IPS-18a (cell line): ENCODE measurements around the gene CPVL.

Source experiments
- H3K27ac ChIP-seq: one replicate; pipeline ENCODE4 v1.5.1; 2013; ENCODE audit warnings: low read length
- H3K27me3 ChIP-seq: one replicate; pipeline ENCODE4 v1.6.1; 2013; ENCODE audit warnings: mild to moderate bottlenecking, low read length; ENCODE audit not compliant: control insufficient read depth, insufficient read depth
- H3K36me3 ChIP-seq: one replicate; pipeline ENCODE4 v1.6.1; 2013; ENCODE audit warnings: low read depth, low read length; ENCODE audit not compliant: control insufficient read depth
- H3K4me1 ChIP-seq: one replicate; pipeline ENCODE4 v1.6.1; 2013; ENCODE audit warnings: low read depth, low read length; ENCODE audit not compliant: control insufficient read depth
- H3K4me3 ChIP-seq: one replicate; pipeline ENCODE4 v1.5.1; 2013; ENCODE audit warnings: low read length
- H3K9ac ChIP-seq: one replicate; pipeline ENCODE4 v1.6.1; 2013; ENCODE audit warnings: mild to moderate bottlenecking, low read length, moderate library complexity
- H3K9me3 ChIP-seq: one replicate; pipeline ENCODE4 v1.6.1; 2013; ENCODE audit warnings: low read depth, low read length; ENCODE audit not compliant: control insufficient read depth

The CPVL gene

DNA sequence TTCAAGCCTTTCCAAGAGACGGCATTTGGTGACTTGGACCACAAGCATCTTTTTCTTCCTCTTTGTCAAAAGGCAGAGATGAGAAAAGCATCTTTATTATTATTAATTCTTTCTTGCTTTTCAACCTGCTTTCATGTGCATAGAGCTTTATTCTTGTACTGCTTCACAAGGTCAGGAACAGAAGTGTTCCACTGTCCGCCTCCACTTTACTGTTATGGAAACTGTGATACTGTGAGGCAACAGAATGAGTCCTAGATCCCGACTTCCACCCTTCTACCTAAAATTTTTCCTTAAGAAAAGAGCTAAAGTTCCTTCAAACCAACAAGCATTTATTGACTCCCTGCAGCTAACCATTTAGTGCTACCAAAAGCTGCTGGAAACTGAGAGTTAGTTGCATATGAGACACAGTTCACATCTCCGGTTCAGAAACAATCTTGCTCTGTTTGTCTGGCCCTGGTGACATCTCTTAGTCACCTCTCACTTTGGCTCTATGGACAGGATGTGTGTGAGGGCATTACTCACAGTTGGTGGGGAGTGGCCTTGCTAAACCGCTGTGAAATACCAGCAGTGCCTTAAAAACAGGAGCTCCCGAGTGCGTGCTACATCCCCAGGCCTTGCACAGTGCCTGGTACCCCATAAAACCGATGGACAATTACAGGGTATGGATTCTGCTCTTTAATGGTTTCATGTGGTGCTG is 111.1 kb downstream of the CPVL start:
- Histone ChIP-seq H3K4me1 (peaks cover 10% of the 10 kb centered on the region), H3K27me3 (no peaks in the 10 kb centered on the region), H3K9me3 (no peaks in the 10 kb centered on the region), H3K27ac (no peak overlapping the region), H3K4me3 (no peak overlapping the region), H3K9ac (no peak overlapping the region), H3K36me3 (no peaks in the 10 kb centered on the region)

DNA sequence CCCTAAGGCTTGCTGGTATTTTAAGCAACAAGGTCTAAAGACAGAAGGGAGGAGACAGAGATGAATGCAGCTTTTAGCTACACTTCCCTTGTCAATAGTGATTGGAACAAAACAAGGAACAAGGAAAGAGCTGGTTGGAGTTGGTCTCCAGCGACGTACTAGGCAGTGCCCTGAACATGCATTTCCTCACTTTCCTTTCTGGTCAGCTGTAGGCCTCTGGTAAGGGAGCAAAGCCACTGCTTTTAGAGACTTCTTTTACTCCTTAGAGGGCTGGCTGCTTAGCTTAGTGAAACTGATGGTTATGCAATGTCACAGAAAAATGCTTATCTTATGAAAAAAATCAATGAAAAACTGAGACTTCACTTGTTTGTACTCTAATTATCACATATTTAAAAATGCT is 112.8 kb downstream of the CPVL start:
- H3K9me3 ChIP-seq, result no peaks in the 10 kb centered on the region
- H3K4me3 ChIP-seq, result no peak overlapping the region
- H3K27ac ChIP-seq, result no peak overlapping the region
- H3K4me1 ChIP-seq, result peaks cover 6% of the 10 kb centered on the region
- H3K9ac ChIP-seq, result no peak overlapping the region
- no peaks in the 10 kb centered on the region for H3K27me3 ChIP-seq
- H3K36me3 ChIP-seq, result no peaks in the 10 kb centered on the region

DNA sequence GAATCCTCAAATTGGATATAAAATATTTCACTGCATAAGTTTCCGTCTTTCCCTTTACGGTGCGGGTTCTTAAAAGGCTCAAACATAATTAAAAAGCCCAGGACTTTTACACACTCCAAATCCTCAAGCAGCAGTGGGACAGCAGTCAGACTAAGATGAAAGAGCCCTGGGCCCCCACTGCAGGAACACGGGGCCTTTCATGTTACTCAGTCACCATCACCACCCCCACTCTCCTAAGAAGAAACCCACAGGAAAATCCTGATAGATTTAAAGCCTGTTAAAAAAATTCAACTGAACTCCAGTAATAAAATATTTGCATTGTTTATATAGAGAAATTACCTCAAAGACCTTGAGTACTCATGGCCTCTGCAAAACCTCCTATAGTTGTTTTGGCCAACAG is 114.2 kb downstream of the CPVL start:
- H3K36me3 ChIP-seq, result no peaks in the 10 kb centered on the region
- no peaks in the 10 kb centered on the region for H3K4me1 ChIP-seq
- no peak overlapping the region for H3K27ac ChIP-seq

DNA sequence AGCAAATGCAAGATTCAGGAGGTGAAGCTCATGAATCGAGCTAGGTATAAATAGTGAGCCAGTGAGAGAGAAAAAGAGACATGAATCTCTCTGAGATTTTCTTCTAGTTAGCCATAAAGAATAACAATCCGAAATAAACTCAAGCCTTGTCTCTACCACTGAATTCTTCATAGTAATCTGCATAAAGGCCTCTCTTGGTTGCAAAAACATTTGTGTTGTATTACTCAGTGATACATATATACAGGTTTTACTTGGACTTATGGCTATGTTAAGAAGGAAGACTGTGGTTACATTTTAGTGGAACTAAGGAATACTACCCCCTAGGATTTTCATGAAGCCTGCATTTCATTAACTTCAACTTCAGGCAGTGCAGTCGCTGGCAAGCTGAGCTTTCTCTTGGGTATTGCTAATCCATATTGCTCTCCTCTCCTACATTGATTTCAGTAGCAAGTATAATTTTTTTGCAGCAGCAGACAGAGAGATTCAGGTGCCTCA is 115.5 kb downstream of the CPVL start:
- Histone ChIP-seq H3K36me3 (no peaks in the 10 kb centered on the region), H3K27ac (no peak overlapping the region), H3K4me1 (no peaks in the 10 kb centered on the region), H3K9me3 (no peaks in the 10 kb centered on the region), H3K27me3 (no peaks in the 10 kb centered on the region), H3K9ac (no peak overlapping the region), H3K4me3 (no peak overlapping the region)

More for the DNA sequence above, 114.2 kb downstream of the CPVL start:
- no peak overlapping the region for H3K9ac ChIP-seq
- H3K9me3 ChIP-seq, result no peaks in the 10 kb centered on the region
- no peak overlapping the region for H3K4me3 ChIP-seq
- no peaks in the 10 kb centered on the region for H3K27me3 ChIP-seq

DNA sequence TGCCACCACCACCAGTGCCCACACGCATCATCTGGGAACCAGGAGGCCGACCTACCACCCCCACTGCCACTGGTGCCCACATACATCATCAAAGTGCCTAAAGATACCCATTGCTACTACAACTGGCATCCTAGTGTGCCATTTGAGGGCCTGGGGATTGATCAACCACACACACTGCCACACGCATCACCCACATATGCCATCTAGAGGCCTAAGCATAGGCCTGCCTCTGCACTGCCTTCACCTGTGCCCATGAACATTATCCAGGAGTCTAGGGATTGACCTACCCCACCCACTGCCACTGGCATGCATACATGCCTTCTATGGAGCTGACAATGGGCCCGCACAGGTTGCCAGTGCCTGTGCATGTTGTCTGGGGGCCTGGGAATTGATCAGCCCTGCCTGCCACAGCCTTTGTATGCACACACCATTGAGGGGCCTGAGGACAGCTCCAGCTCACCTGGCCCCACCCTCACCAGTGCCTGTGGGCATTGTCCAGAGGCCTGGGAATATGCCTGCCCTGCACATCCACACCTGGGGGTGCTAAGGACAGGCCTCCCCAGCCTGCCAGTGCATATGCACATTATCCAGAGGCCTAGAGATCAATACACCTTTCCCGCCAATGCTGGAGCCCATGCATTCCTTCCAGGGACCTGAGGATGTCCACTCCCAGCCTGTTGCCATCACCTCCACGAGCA is 123.9 kb downstream of the CPVL start:
- Histone ChIP-seq H3K27ac (no peak overlapping the region), H3K4me1 (no peaks in the 10 kb centered on the region), H3K36me3 (no peaks in the 10 kb centered on the region), H3K9ac (no peak overlapping the region), H3K9me3 (no peaks in the 10 kb centered on the region), H3K4me3 (no peak overlapping the region), H3K27me3 (no peaks in the 10 kb centered on the region)

DNA sequence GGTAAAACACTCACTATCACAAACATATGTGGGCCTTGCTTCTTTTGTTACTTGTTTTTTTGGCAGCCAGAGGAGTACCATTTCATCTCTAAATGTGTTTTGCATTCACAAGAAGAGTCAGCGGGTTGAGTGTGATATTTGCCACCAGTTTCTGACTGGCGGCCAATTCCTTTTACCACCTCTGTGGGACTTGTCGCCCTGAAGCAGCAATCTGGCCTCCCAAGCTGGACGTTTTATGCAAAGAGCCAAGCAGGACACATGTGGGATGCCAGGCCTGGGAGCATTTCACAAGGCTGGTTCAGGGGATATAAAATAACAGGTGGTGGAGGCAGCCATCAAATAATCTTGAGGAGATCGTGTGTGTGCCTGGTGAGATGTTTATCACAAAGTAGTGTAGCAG is 126.4 kb downstream of the CPVL start:
- Histone ChIP-seq H3K9me3 (no peaks in the 10 kb centered on the region), H3K4me3 (no peak overlapping the region), H3K9ac (no peak overlapping the region), H3K27ac (no peak overlapping the region), H3K4me1 (no peaks in the 10 kb centered on the region), H3K36me3 (no peaks in the 10 kb centered on the region), H3K27me3 (no peaks in the 10 kb centered on the region)

DNA sequence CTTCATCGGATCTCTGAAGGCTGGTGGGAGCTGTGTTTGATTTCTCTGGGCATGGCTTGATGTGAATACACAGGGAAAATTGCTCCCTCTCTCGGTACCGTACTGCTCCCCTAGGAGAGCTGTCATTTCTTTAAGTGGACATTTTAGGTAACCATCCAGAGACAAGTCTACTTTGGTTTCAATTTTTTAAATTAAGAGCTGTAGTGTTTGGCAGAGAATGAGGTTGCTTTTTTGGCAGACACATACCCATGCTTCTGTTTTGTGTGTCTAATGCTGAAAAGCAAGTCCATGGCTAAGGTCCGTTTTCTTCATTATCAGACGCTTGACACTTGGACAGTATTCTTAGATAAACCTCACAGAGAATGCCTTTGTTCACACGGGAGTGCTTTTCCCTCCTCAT is 127.0 kb downstream of the CPVL start:
- Histone ChIP-seq H3K4me3 (no peak overlapping the region), H3K9ac (no peak overlapping the region), H3K36me3 (no peaks in the 10 kb centered on the region), H3K27me3 (no peaks in the 10 kb centered on the region), H3K4me1 (no peaks in the 10 kb centered on the region), H3K9me3 (no peaks in the 10 kb centered on the region), H3K27ac (no peak overlapping the region)

DNA sequence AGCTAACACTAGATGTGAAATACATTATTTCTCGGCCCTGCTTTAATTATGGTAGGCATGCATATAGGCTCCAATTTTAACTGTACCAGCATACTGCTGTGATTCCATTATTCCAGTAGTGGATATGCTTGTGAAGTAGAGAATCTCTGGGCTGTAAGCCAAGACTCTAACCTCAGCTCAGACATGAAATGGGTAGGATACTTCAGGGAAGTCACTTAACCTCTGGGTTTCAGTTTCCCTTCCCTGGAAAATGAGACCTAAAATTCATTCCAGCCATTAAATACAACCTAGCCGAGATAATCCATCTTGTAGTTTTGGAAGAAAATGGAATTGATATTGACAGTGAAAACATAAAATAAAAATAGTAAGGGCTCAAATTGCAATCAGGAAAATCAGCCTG is 128.6 kb downstream of the CPVL start:
- no peak overlapping the region for H3K27ac ChIP-seq
- H3K36me3 ChIP-seq, result no peaks in the 10 kb centered on the region
- H3K9ac ChIP-seq, result no peak overlapping the region
- no peak overlapping the region for H3K4me3 ChIP-seq
- H3K9me3 ChIP-seq, result no peaks in the 10 kb centered on the region
- H3K27me3 ChIP-seq, result no peaks in the 10 kb centered on the region
- no peaks in the 10 kb centered on the region for H3K4me1 ChIP-seq

DNA sequence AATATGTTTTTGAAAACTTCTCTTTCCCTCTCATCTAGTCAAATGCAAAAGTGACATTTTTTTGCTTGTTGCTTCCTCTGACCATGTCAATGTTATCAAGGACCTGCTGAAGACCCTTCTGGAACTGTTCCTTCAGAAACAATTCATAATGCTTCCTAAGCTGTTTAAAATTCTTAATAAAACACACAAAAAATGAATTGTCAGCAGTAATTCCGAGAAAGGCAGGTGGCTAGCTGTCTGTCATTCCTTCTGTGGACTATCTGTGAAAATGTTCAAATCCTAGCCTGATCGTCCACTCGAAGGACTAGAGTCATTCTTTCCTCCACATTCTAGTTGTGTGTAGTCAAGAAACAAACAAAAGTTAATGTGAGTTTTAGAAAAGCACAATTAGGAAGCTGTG is 131.6 kb downstream of the CPVL start:
- Histone ChIP-seq H3K36me3 (no peaks in the 10 kb centered on the region), H3K9me3 (no peaks in the 10 kb centered on the region), H3K9ac (no peak overlapping the region), H3K27ac (no peak overlapping the region), H3K4me1 (no peaks in the 10 kb centered on the region), H3K27me3 (no peaks in the 10 kb centered on the region), H3K4me3 (no peak overlapping the region)

DNA sequence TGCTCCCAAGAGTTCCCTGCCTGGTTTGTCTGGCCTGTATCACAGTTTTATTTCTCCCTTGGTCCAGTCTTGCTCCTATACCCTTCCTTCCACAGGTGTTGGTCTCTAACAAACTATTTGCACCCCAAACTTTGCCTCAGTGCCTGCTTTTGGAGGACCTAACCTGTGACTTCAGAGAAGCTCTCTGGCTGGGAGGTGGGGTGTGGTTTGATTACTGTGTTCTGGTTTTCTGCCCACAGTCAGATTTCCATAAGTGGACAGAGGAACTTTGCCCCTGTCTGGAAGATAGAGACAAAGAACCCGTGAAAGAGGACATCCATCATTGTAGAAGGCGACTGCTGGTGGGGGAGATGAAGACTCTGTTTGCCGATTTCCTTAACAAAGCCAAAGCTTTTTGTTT is 132.4 kb downstream of the CPVL start:
- H3K4me3 ChIP-seq, result no peak overlapping the region
- H3K9ac ChIP-seq, result no peak overlapping the region
- H3K27ac ChIP-seq, result no peak overlapping the region
- no peaks in the 10 kb centered on the region for H3K9me3 ChIP-seq
- no peaks in the 10 kb centered on the region for H3K4me1 ChIP-seq
- no peaks in the 10 kb centered on the region for H3K36me3 ChIP-seq
- no peaks in the 10 kb centered on the region for H3K27me3 ChIP-seq

DNA sequence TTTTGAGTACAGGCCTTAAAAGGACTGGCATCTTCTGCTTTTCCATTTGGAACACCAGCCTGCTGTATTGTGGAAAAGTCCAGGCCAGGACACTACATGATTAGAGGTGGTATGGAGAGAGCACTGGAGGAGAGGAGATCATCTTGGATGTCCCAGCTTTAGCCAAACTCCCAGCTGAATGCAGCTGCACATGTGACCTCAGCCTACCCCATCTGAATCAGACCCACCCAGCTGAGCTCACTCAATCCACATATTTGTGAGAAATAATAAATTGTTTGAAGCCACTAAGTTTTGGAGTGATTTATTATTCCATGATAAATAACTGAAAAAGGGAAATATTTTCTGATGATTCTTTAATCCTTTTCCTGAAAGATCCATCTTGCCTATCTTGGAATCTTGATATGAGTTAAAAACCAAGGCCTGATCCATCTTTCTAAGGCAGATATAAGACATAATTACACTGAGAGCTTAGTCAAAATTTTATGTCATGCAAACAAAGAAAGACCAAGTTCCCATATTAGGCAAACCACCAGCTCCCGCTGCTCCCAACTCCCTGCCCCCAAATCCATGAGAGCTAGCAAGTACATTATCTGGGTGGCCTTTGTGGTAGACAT is 133.1 kb downstream of the CPVL start:
- Histone ChIP-seq H3K36me3 (no peaks in the 10 kb centered on the region), H3K9ac (no peak overlapping the region), H3K4me1 (no peaks in the 10 kb centered on the region), H3K9me3 (no peaks in the 10 kb centered on the region), H3K4me3 (no peak overlapping the region), H3K27ac (no peak overlapping the region), H3K27me3 (no peaks in the 10 kb centered on the region)
